Mucosa of rectum (tissue), 2 donors: Measurements from ENCODE around the gene ELSPBP1.

Source experiments
- H3K27ac ChIP-seq, 2 donors: one replicate each; pipeline ENCODE4 v1.7.0; 2013; ENCODE audit warnings: inconsistent platforms in 2 of 2, low read depth in 2 of 2, low read length in 2 of 2
- H3K27me3 ChIP-seq, 2 donors: one replicate each; pipeline ENCODE4 v1.7.0; 2013; ENCODE audit warnings: low read length in 2 of 2; ENCODE audit not compliant: control insufficient read depth in 2 of 2, insufficient read depth in 2 of 2
- H3K36me3 ChIP-seq, 2 donors: one replicate each; pipeline ENCODE4 v1.7.0; 2013; ENCODE audit warnings: low read length in 2 of 2; ENCODE audit not compliant: control insufficient read depth in 2 of 2, insufficient read depth in 2 of 2
- H3K4me1 ChIP-seq, 2 donors: one replicate each; pipeline ENCODE4 v1.7.0; 2013; ENCODE audit warnings: low read length in 2 of 2, mild to moderate bottlenecking in 1 of 2; ENCODE audit not compliant: control insufficient read depth in 2 of 2, insufficient read depth in 2 of 2
- H3K4me3 ChIP-seq, 2 donors: one replicate each; pipeline ENCODE4 v1.7.0; 2013; ENCODE audit warnings: low read length in 2 of 2
- H3K9ac ChIP-seq, 2 donors: one replicate each; pipeline ENCODE4 v1.7.0; 2013; ENCODE audit warnings: low read length in 2 of 2, low read depth in 1 of 2, mild to moderate bottlenecking in 1 of 2
- H3K9me3 ChIP-seq, 2 donors: one replicate each; pipeline ENCODE4 v1.7.0; 2013; ENCODE audit warnings: low read length in 2 of 2; ENCODE audit not compliant: control insufficient read depth in 2 of 2
- donor health status: healthy.
- donor health status: Normal muscosa, but diverticular disease.

ELSPBP1 gene

GRCh38 chr19:48036765-48037164 lies 42.3 kb downstream of the ELSPBP1 start:
- peaks cover 1 to 6% of the 10 kb centered on the region in 2 donors for H3K9me3 ChIP-seq
- H3K4me3 ChIP-seq, result no peak overlapping the region
- no peaks in the 10 kb centered on the region for H3K36me3 ChIP-seq
- H3K4me1 ChIP-seq, result no peaks in the 10 kb centered on the region
- no peak overlapping the region for H3K27ac ChIP-seq
- H3K9ac ChIP-seq, result no peak overlapping the region
- no peaks in the 10 kb centered on the region for H3K27me3 ChIP-seq

DNA sequence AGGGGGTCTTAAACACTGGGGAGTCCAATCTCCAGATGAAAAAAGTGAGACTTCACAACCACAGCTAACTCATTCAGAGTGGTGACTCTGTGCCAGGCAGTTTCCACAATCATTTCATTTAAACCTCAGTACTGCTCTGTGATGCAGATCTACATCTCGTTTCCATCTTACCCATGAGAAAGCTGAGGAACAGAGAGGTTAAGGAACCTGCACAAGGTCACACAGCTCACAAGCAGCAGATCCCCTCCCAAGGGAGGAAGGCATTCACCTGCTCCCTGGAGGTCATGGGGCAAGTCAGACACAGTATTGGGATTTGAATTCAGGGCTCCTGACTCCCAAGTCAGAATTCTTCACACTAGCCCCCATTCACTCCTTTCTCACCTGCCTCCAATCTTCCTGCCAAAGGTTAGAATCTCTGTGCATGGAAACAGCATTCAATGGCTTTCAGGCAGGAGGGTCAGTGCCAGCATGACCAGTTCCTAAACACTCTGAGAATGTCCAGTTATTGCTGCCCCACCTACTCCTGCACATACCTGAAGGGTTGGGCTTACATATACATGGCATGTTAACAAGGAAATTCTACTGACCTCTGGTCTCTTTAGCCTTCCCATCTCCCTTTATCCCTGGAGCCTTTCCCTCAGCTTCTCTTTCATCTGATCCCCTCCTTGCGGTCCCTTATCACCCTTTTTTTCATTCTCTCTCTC lies 47.6 kb downstream of the ELSPBP1 start:
- H3K27me3 ChIP-seq, result no peaks in the 10 kb centered on the region
- H3K36me3 ChIP-seq, result no peaks in the 10 kb centered on the region
- H3K4me3 ChIP-seq, result no peak overlapping the region
- no peak overlapping the region for H3K27ac ChIP-seq
- H3K4me1 ChIP-seq, result no peaks in the 10 kb centered on the region
- no peak overlapping the region for H3K9ac ChIP-seq
- H3K9me3 ChIP-seq, result peaks cover 0 to 1% of the 10 kb centered on the region in 2 donors

GRCh38 chr19:48043675-48044258 lies 49.3 kb downstream of the ELSPBP1 start, which contains the start of gene CABP5:
TSS of gene CABP5 (minus strand) at chr19:48044079. CDS start at chr19:48043922, 157 bp downstream.
- no peak within 1 kb of the TSS for H3K4me3 ChIP-seq
- H3K4me1 ChIP-seq, result no peaks in the 10 kb centered on the region
- no peak within 1 kb of the TSS for H3K9ac ChIP-seq
- H3K9me3 ChIP-seq, result no peaks in the 10 kb centered on the region
- no peak within 1 kb of the TSS for H3K27ac ChIP-seq
- no peaks in the 10 kb centered on the region for H3K36me3 ChIP-seq
- no peaks in the 10 kb centered on the region for H3K27me3 ChIP-seq

DNA sequence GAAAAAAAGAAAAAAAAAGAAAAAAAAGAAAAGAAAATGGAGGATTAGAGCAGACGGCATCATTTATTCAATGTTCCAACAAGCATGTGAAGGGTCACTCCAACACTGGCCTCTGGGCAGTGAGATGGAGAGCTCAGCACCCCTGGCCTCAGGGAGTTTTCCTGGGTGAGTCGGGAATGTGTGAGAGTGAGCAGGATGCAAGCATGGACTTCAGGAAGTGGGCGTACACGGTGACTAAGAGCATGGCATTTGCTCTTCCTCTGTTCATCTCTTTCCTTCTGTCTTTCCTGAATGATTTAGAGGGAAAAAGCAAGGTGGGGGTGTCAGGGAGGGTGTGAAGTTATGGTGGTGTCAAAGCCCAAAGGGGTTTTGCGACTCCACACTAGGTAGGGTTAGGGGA lies 50.1 kb downstream of the ELSPBP1 start:
- Histone ChIP-seq H3K27ac (no peak overlapping the region), H3K4me3 (no peak overlapping the region), H3K4me1 (no peaks in the 10 kb centered on the region), H3K36me3 (no peaks in the 10 kb centered on the region), H3K9ac (no peak overlapping the region), H3K27me3 (no peaks in the 10 kb centered on the region), H3K9me3 (no peaks in the 10 kb centered on the region)

DNA sequence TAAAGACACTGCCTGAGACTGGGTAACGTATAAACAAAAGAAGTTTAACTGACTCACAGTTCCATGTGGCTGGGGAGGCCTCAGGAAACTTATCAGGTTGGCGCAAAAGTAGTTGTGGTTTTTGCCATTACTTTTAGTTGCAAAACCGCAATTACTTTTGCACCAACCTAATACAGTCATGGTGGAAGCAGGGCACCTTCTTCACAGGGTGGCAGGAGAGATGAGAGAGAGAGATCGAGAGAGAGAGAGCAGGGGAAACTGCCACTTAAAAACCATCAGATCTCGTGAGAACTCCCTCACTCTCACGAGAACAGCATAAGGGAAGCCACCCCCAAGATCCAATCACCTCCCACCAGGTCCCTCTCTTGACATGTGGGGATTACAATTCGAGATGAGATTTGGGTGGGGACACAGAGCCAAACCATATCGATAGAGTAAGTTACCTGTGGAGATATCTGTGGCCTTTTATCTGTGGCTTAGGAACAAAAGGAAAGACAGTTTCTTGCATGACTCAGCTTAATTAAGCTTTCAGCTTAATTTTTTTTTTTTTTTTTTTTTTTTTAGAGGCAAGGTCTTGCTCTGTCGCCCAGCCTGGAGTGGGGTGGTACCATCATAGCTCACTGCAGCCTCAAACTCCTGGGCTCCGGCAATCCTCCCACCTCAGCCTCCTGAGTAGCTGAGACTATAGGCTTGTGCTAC lies 57.1 kb downstream of the ELSPBP1 start:
- H3K9ac ChIP-seq, result no peak overlapping the region
- no peak overlapping the region for H3K4me3 ChIP-seq
- H3K9me3 ChIP-seq, result no peaks in the 10 kb centered on the region
- no peaks in the 10 kb centered on the region for H3K27me3 ChIP-seq
- no peaks in the 10 kb centered on the region for H3K36me3 ChIP-seq
- no peaks in the 10 kb centered on the region for H3K4me1 ChIP-seq
- no peak overlapping the region for H3K27ac ChIP-seq

DNA sequence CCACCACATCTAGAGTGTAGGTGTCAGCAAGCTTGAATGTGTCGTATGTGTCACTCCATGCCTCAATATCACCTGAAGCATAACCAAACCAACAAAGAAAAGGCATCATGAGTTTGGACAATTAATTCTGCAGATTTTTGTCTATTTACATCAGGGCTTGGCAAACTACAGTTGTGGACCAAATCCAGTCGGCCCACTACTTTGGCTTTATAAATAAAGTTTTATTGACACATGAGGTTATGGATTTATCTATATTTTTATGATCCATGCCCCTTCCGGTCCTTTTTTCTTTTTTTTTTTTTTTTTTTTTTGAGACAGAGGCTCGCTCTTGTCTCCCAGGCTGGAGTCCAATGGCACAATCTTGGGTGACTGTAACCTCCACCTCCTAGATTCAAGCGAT lies 58.6 kb downstream of the ELSPBP1 start:
- Histone ChIP-seq H3K9me3 (no peaks in the 10 kb centered on the region), H3K4me3 (no peak overlapping the region), H3K36me3 (no peaks in the 10 kb centered on the region), H3K27ac (no peak overlapping the region), H3K4me1 (no peaks in the 10 kb centered on the region), H3K27me3 (no peaks in the 10 kb centered on the region), H3K9ac (no peak overlapping the region)

GRCh38 chr19:48053856-48054255 lies 59.4 kb downstream of the ELSPBP1 start:
- H3K9ac ChIP-seq, result no peak overlapping the region
- H3K27me3 ChIP-seq, result no peaks in the 10 kb centered on the region
- no peak overlapping the region for H3K27ac ChIP-seq
- H3K9me3 ChIP-seq, result no peaks in the 10 kb centered on the region
- no peaks in the 10 kb centered on the region for H3K36me3 ChIP-seq
- H3K4me3 ChIP-seq, result no peak overlapping the region
- H3K4me1 ChIP-seq, result no peaks in the 10 kb centered on the region

- Histone ChIP-seq H3K4me1 (no peaks in the 10 kb centered on the region), H3K9ac (no peak overlapping the region), H3K36me3 (no peaks in the 10 kb centered on the region), H3K4me3 (no peak overlapping the region), H3K27me3 (no peaks in the 10 kb centered on the region), H3K9me3 (no peaks in the 10 kb centered on the region), H3K27ac (no peak overlapping the region)
Observed at GRCh38 chr19:48059331-48059730, 64.9 kb downstream of the ELSPBP1 start.

DNA sequence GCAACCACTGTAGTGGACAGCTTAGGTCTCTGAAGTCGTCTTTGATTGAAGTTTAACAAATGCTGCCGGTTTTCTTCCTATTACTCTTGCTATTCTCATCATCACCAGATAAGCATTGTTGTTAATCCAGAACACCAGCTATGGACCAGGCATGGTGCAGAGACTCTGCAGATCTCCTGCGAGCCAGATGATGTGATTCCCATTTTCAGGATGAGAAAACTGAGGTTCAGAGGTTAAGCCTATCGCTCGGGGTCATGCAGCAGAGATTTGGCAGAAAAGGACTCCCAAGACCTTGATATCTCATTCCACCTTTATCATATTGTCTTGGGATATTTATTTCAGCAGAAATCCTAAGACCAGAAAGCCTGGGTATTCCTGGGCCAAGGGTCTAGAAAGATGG lies 65.9 kb downstream of the ELSPBP1 start:
- no peaks in the 10 kb centered on the region for H3K9me3 ChIP-seq
- no peak overlapping the region for H3K9ac ChIP-seq

More for the DNA sequence above, 65.9 kb downstream of the ELSPBP1 start:
- Histone ChIP-seq H3K4me3 (no peak overlapping the region), H3K36me3 (no peaks in the 10 kb centered on the region), H3K4me1 (no peaks in the 10 kb centered on the region), H3K27me3 (no peaks in the 10 kb centered on the region), H3K27ac (no peak overlapping the region)
